Activated CD8-positive, alpha-beta memory T cell treated with anti-CD3 and anti-CD28 coated beads for 1 hour (primary cell): ENCODE results near the gene CNTNAP2.

Experiments
- DNase-seq, 2 donors: peaks; one replicate each; pipeline ENCODE4 v3.0.0-alpha.2; 2020; ENCODE audit warnings: low read depth in 1 of 2; ENCODE audit errors: extremely low read depth in 1 of 2

Gene CNTNAP2

GRCh38 chr7:146285418-146285817 is 168.8 kb downstream of the CNTNAP2 start:
- DNase-seq = no peak

GRCh38 chr7:146290746-146291145 is 174.1 kb downstream of the CNTNAP2 start:
- no peak for DNase-seq

- DNase-seq = no peak
Measured at GRCh38 chr7:146291900-146292299, 175.3 kb downstream of the CNTNAP2 start.

- DNase-seq = no peak
Measured at GRCh38 chr7:146296028-146296427, 179.4 kb downstream of the CNTNAP2 start.

GRCh38 chr7:146314962-146315361 is 198.4 kb downstream of the CNTNAP2 start:
- DNase-seq = no peak

GRCh38 chr7:146319629-146320028 is 203.0 kb downstream of the CNTNAP2 start:
- DNase-seq = no peak

GRCh38 chr7:146321301-146321700 is 204.7 kb downstream of the CNTNAP2 start:
- DNase-seq = no peak

- no peak for DNase-seq
Measured at GRCh38 chr7:146331369-146331768, 214.8 kb downstream of the CNTNAP2 start.

GRCh38 chr7:146345251-146345650 is 228.7 kb downstream of the CNTNAP2 start:
- DNase-seq = no peak

GRCh38 chr7:146346096-146346495 is 229.5 kb downstream of the CNTNAP2 start:
- no peak for DNase-seq

GRCh38 chr7:146355216-146355615 is 238.6 kb downstream of the CNTNAP2 start:
- no peak for DNase-seq

GRCh38 chr7:146359176-146359575 is 242.6 kb downstream of the CNTNAP2 start:
- DNase-seq = no peak

- no peak for DNase-seq
Measured at GRCh38 chr7:146366938-146367337, 250.3 kb downstream of the CNTNAP2 start.

- no peak for DNase-seq
Measured at GRCh38 chr7:146370171-146370570, 253.6 kb downstream of the CNTNAP2 start.

- DNase-seq = no peak
Measured at GRCh38 chr7:146375170-146375569, 258.6 kb downstream of the CNTNAP2 start.

GRCh38 chr7:146378196-146378595 is 261.6 kb downstream of the CNTNAP2 start:
- DNase-seq = no peak

- no peak for DNase-seq
Measured at GRCh38 chr7:146387140-146387539, 270.5 kb downstream of the CNTNAP2 start.

- no peak for DNase-seq
Measured at GRCh38 chr7:146388928-146389327, 272.3 kb downstream of the CNTNAP2 start.

GRCh38 chr7:146393346-146393745 is 276.7 kb downstream of the CNTNAP2 start:
- no peak for DNase-seq

- DNase-seq = no peak
Measured at GRCh38 chr7:146397141-146397540, 280.5 kb downstream of the CNTNAP2 start.

- DNase-seq = no peak
Measured at GRCh38 chr7:146401939-146402338, 285.3 kb downstream of the CNTNAP2 start.

- DNase-seq = no peak
Measured at GRCh38 chr7:146405737-146406136, 289.1 kb downstream of the CNTNAP2 start.

GRCh38 chr7:146411975-146412374 is 295.4 kb downstream of the CNTNAP2 start:
- DNase-seq = no peak

GRCh38 chr7:146412781-146413180 is 296.2 kb downstream of the CNTNAP2 start:
- DNase-seq = no peak
